Activated CD4-positive, alpha-beta memory T cell treated with anti-CD3 and anti-CD28 coated beads for 36 hours (primary cell): ENCODE data around the gene TENT5A. TPM values are rescaled to one million over a fixed set of nuclear protein-coding genes. Genes with fewer than 3 reads are reported as not detected.

Source experiments
- CTCF ChIA-PET: fragments of 350-600 bp; sonication (Branson Sonifier 250); formaldehyde crosslinking; loops from one replicate; lab custom pipeline; 2021; ENCODE audit warnings: antibody characterized with exemption, inconsistent platforms; lab: Charles Lee
- POLR2A ChIA-PET: fragments of 350-600 bp; sonication (Branson Sonifier 250); formaldehyde crosslinking; loops from one replicate; lab custom pipeline; 2021; ENCODE audit warnings: antibody characterized with exemption; lab: Charles Lee
- DNase-seq: peaks from one replicate; pipeline ENCODE4 v3.0.0-alpha.2; 2020
- H3K27ac Mint-ChIP-seq: one replicate; pipeline ENCODE4 v1.8.0; 2021; ENCODE audit warnings: mixed read lengths
- H3K27me3 Mint-ChIP-seq: one replicate; pipeline ENCODE4 v1.8.0; 2021; ENCODE audit warnings: mixed read lengths
- H3K36me3 Mint-ChIP-seq: one replicate; pipeline ENCODE4 v1.8.0; 2021; ENCODE audit warnings: mixed read lengths
- H3K4me1 Mint-ChIP-seq: one replicate; pipeline ENCODE4 v1.8.0; 2021; ENCODE audit warnings: low read depth, mixed read lengths
- H3K4me3 Mint-ChIP-seq: one replicate; pipeline ENCODE4 v1.8.0; 2021; ENCODE audit warnings: mild to moderate bottlenecking, mixed read lengths
- H3K9me3 Mint-ChIP-seq: one replicate; pipeline ENCODE4 v1.8.0; 2021; ENCODE audit warnings: mixed read lengths
- intact Hi-C: fragments of 100-400 bp; cut with micrococcal nuclease; formaldehyde crosslinking; loops from one replicate; pipeline ENCODE4 v1.15.1; 2023
- total RNA-seq, 2 experiments: library from RNA; stranded (reverse); gene quantifications; one replicate each; pipeline ENCODE4 v1.2.3, GENCODE V29; 2021

TENT5A gene
- total RNA-seq, 2 experiments from 2014 or later: 0.51 to 1.1 TPM

- DNase-seq: no peak
- intact Hi-C loops: no loop called here
- Mint-ChIP-seq H3K27me3 (no peaks in the 10 kb centered on the region), H3K36me3 (no peaks in the 10 kb centered on the region), H3K4me3 (no peak overlapping the region), H3K4me1 (peaks cover 6% of the 10 kb centered on the region), H3K9me3 (no peaks in the 10 kb centered on the region), H3K27ac (no peak overlapping the region)
- POLR2A ChIA-PET: no interaction called here
- CTCF ChIA-PET: no interaction called here
Measured at GRCh38 chr6:81722506-81723223, 29.8 kb downstream of the TENT5A start.

DNA sequence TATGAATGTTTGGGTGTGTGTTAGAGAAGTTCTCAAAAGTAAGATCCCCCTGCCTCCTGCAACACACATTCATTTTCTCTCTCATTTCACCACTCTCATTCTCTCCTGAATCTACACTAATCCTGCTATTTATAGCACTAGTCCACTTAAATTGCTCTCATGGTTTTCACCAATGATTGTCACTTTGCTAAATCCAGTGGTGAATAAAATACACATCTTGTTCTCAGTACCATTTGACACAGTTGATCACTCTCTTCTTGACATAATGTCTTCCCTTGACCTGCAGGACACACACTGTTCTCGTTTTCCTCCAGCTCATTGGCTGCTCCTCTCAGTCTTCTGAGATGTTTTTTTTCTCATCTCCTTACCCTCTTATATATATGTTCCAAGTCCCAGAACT is 32.1 kb downstream of the TENT5A start:
- no peaks in the 10 kb centered on the region for H3K9me3 Mint-ChIP-seq
- no peak overlapping the region for H3K27ac Mint-ChIP-seq
- no peaks in the 10 kb centered on the region for H3K27me3 Mint-ChIP-seq
- H3K4me3 Mint-ChIP-seq: no peak overlapping the region
- H3K4me1 Mint-ChIP-seq: no peaks in the 10 kb centered on the region
- CTCF ChIA-PET: no interaction called here
- H3K36me3 Mint-ChIP-seq: no peaks in the 10 kb centered on the region
- POLR2A ChIA-PET: no interaction called here
- intact Hi-C loops: no loop called here
- DNase-seq: no peak

DNA sequence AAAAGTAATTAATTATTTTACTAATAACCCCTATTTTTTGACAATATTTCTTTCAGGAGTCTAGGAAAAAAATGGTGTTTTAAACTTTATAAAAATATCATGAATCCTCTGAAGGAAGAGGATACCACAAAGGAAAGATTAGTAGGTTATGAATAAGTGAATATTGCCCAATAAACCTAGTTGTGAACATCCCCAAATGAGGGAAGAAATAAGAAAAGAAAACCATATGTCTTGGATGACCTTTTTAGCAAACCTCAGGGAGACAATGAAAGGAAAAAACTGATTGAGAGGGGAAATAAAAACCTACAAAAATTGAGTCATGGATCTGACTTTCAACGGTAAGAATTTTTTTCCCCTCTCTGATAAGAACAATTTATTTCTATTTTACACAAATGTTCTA is 34.4 kb downstream of the TENT5A start:
- H3K27me3 Mint-ChIP-seq: no peaks in the 10 kb centered on the region
- no peaks in the 10 kb centered on the region for H3K4me1 Mint-ChIP-seq
- intact Hi-C loops: no loop called here
- ChIA-PET CTCF (no interaction called here), POLR2A (no interaction called here)
- no peaks in the 10 kb centered on the region for H3K9me3 Mint-ChIP-seq
- DNase-seq: no peak
- H3K27ac Mint-ChIP-seq: no peak overlapping the region
- H3K4me3 Mint-ChIP-seq: no peak overlapping the region
- H3K36me3 Mint-ChIP-seq: no peaks in the 10 kb centered on the region

GRCh38 chr6:81714684-81715083 is 37.8 kb downstream of the TENT5A start:
- no peak overlapping the region for H3K27ac Mint-ChIP-seq
- no peaks in the 10 kb centered on the region for H3K36me3 Mint-ChIP-seq
- no peaks in the 10 kb centered on the region for H3K27me3 Mint-ChIP-seq
- intact Hi-C loops: no loop called here
- ChIA-PET POLR2A (no interaction called here), CTCF (no interaction called here)
- no peaks in the 10 kb centered on the region for H3K4me1 Mint-ChIP-seq
- no peak overlapping the region for H3K4me3 Mint-ChIP-seq
- no peak for DNase-seq
- H3K9me3 Mint-ChIP-seq: no peaks in the 10 kb centered on the region

- H3K27me3 Mint-ChIP-seq: no peaks in the 10 kb centered on the region
- H3K4me1 Mint-ChIP-seq: no peaks in the 10 kb centered on the region
- DNase-seq: no peak
- H3K9me3 Mint-ChIP-seq: no peaks in the 10 kb centered on the region
- CTCF ChIA-PET: no interaction called here
- no peaks in the 10 kb centered on the region for H3K36me3 Mint-ChIP-seq
- no peak overlapping the region for H3K4me3 Mint-ChIP-seq
- no peak overlapping the region for H3K27ac Mint-ChIP-seq
- intact Hi-C loops: no loop called here
- POLR2A ChIA-PET: no interaction called here
Measured at GRCh38 chr6:81713205-81713604, 39.3 kb downstream of the TENT5A start.

- Mint-ChIP-seq H3K4me3 (no peak overlapping the region), H3K36me3 (no peaks in the 10 kb centered on the region), H3K27me3 (no peaks in the 10 kb centered on the region), H3K9me3 (no peaks in the 10 kb centered on the region), H3K4me1 (no peaks in the 10 kb centered on the region), H3K27ac (no peak overlapping the region)
- CTCF ChIA-PET: no interaction called here
- intact Hi-C loops: no loop called here
- DNase-seq: no peak
- POLR2A ChIA-PET: no interaction called here
Measured at GRCh38 chr6:81708113-81708699, 44.3 kb downstream of the TENT5A start.

GRCh38 chr6:81704700-81705099 is 47.8 kb downstream of the TENT5A start:
- ChIA-PET POLR2A (no interaction called here), CTCF (no interaction called here)
- no peak overlapping the region for H3K4me3 Mint-ChIP-seq
- intact Hi-C loops: no loop called here
- H3K27ac Mint-ChIP-seq: no peak overlapping the region
- H3K4me1 Mint-ChIP-seq: no peaks in the 10 kb centered on the region
- H3K27me3 Mint-ChIP-seq: no peaks in the 10 kb centered on the region
- H3K36me3 Mint-ChIP-seq: no peaks in the 10 kb centered on the region
- no peak for DNase-seq
- no peaks in the 10 kb centered on the region for H3K9me3 Mint-ChIP-seq

DNA sequence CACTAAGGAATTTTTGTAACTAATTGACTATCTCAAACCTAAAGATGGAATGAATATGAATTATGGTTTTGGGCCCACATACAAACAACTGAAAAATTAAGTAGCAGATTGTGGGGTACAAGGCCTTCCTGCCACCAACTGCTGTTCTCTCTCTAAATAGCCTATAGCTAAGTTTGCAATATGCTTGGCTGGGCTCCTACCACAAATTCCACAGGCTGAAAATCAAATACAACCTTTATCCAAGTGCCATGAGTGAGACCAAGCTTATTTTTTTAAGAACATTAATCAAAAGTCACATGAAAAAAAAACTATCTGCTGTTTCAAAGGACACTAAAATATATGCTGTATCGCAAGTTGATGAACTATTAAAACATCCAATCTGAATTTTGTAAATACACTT is 52.1 kb downstream of the TENT5A start:
- Mint-ChIP-seq H3K9me3 (no peaks in the 10 kb centered on the region), H3K4me3 (no peak overlapping the region), H3K27ac (no peak overlapping the region), H3K4me1 (no peaks in the 10 kb centered on the region), H3K36me3 (no peaks in the 10 kb centered on the region), H3K27me3 (no peaks in the 10 kb centered on the region)
- DNase-seq: no peak
- intact Hi-C loops: no loop called here
- ChIA-PET POLR2A (no interaction called here), CTCF (no interaction called here)

GRCh38 chr6:81697559-81697958 is 54.9 kb downstream of the TENT5A start:
- no peak for DNase-seq
- H3K36me3 Mint-ChIP-seq: no peaks in the 10 kb centered on the region
- no peaks in the 10 kb centered on the region for H3K4me1 Mint-ChIP-seq
- intact Hi-C loops: no loop called here
- no peak overlapping the region for H3K4me3 Mint-ChIP-seq
- H3K27me3 Mint-ChIP-seq: no peaks in the 10 kb centered on the region
- H3K9me3 Mint-ChIP-seq: no peaks in the 10 kb centered on the region
- no peak overlapping the region for H3K27ac Mint-ChIP-seq
- ChIA-PET POLR2A (no interaction called here), CTCF (no interaction called here)

GRCh38 chr6:81696524-81696923 is 56.0 kb downstream of the TENT5A start:
- no peak for DNase-seq
- H3K27ac Mint-ChIP-seq: no peak overlapping the region
- intact Hi-C loops: no loop called here
- H3K4me3 Mint-ChIP-seq: no peak overlapping the region
- no peaks in the 10 kb centered on the region for H3K27me3 Mint-ChIP-seq
- H3K9me3 Mint-ChIP-seq: no peaks in the 10 kb centered on the region
- CTCF ChIA-PET: no interaction called here
- H3K4me1 Mint-ChIP-seq: no peaks in the 10 kb centered on the region
- H3K36me3 Mint-ChIP-seq: no peaks in the 10 kb centered on the region
- POLR2A ChIA-PET: no interaction called here
